Ovary (tissue), 9 donors: ENCODE data around the gene SERPINA1. TPM values are rescaled to one million over a fixed set of nuclear protein-coding genes. Genes with fewer than 3 reads are reported as not detected.

Source experiments
- DNase-seq, 5 donors: peaks; one replicate each; pipeline ENCODE4 v3.0.0-alpha.2; 2019 to 2020
- H3K27ac ChIP-seq, 2 donors: fragments of 200-600 bp; one replicate each; pipeline versions ENCODE4 v1.5.1 to v1.8.0; 2019 to 2022
- H3K27me3 ChIP-seq: fragments of 200-600 bp; one replicate; pipeline ENCODE4 v1.8.0; 2022
- H3K36me3 ChIP-seq: fragments of 200-600 bp; sonication (generic); one replicate; pipeline ENCODE4 v1.5.1; 2019
- H3K4me1 ChIP-seq: one replicate; pipeline ENCODE4 v1.8.1; 2013; ENCODE audit warnings: mild to moderate bottlenecking, moderate library complexity; ENCODE audit not compliant: insufficient read depth
- H3K4me3 ChIP-seq: fragments of 200-600 bp; sonication (generic); one replicate; pipeline ENCODE4 v1.5.1; 2017
- H3K9me3 ChIP-seq, 2 donors: fragments of 200-600 bp in 1 of 2; sonication (generic) in 1 of 2; one replicate each; pipeline versions ENCODE4 v1.5.1 to v1.8.1; 2013 to 2019; ENCODE audit warnings: mild to moderate bottlenecking in 1 of 2, moderate library complexity in 1 of 2
- EP300 ChIP-seq: sonication (generic); formaldehyde crosslinking; IDR thresholded peaks from one replicate; pipeline ENCODE4 v1.6.1; 2017; ENCODE audit warnings: antibody characterized with exemption
- POLR2A ChIP-seq: fragments of 450-650 bp; IDR thresholded peaks from one replicate; pipeline ENCODE4 v1.6.1; 2017; ENCODE audit warnings: antibody characterized with exemption, mild to moderate bottlenecking, moderate library complexity
- WGBS, 3 donors: extraction: QIAGEN DNeasy Blood & Tissue Kit in 1 of 3; methylation state at CpG; one replicate each; pipeline versions ENCODE4 v1.1.5 to v1.1.7; 2013 to 2017; 5-methylcytosine and 5-hydroxymethylcytosine counted together
- intact Hi-C, 4 donors: fragments of 100-400 bp; cut with DNase I; formaldehyde crosslinking; loops; one replicate each; pipeline versions ENCODE4 v1.11.0 to v1.15.1; 2022 to 2023
- polyA plus RNA-seq, 2 donors: library from polyadenylated mRNA; stranded (reverse); fragments of 200-250 nt in 1 of 2; fragments of 350-450 nt in 1 of 2; fragmentation: Illumina TruSeq in 1 of 2; extraction: RNeasy Lipid Tissue Mini Kit (QIAGEN cat#74804) in 1 of 2; gene quantifications; one replicate each; pipeline ENCODE4 v1.2.3, GENCODE V29; 2013 to 2014
- total RNA-seq, 7 donors: library from RNA; depleted of rRNA in 2 of 7; stranded (reverse); fragments of >200 nt in 2 of 7; fragmentation: NEBNext Ultra II Directional in 3 of 7; extraction: Animal tissue kit (Norgen Biotek cat#: 25700) in 3 of 7; gene quantifications; one replicate each; pipeline versions ENCODE4 v1.1.0 to v1.2.4, GENCODE V29; 2016 to 2023
- TF ChIP-seq, protein P1 (sequence below), 3 donors: fragments of 450-650 bp in 2 of 3; fragments of 200-600 bp in 1 of 3; IDR thresholded peaks; one replicate each; pipeline versions ENCODE4 v1.5.1 to v1.8.0; 2016 to 2022; ENCODE audit warnings: antibody characterized with exemption in 3 of 3, mild to moderate bottlenecking in 1 of 3
- donor health status: DM: no; HTN: no; CAD: no; lungs with moderate emphysema.
- donor health status: DM: no; HTN: no; CAD: no.
- donor health status: Bipolar disorder and iron deficiency.
- donor health status: DM: yes; HTN: yes; CAD: no.
- donor health status: DM: no; HTN: no; CAD: no.
- donor health status: DM: yes; HTN: yes; CAD: no.

SERPINA1 gene
- total and polyA plus RNA-seq, 9 donors = 1.2 to 25.7 (median 9.9) TPM

DNA sequence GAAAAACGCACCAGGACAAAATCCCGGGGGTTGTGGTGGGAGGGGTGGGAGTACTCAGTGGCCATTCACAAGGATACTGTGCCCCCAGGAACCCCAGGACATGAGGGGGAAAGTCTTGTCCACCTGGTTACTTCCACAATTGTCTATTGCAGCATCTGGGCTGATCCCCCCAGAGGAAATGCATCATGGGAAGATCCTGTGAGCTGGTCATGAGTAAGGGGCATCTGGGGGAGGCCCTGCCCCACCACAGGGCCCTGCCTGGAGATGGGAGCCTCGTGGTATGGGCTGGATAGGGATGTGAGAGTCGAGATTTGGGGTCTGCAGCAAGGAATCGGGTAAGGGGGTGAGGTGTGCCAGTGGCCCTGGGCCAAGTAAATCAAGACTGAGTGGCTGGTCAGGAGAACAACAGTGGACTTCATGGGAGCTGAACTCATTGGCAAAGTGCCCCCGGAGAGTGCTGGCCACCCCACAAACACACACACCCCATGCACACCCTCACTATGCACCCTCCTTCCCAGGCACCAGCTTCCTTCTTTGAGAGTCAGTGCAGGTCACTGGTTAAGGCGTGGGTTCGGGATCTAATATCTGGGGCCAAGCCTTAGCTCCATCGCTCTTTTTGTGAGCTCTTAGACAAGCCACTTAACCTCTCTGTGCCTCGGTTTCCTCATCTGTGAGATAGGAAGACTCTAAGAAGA is 3.0 kb upstream of the SERPINA1 start:
- Histone ChIP-seq H3K9me3 (no peaks in the 10 kb centered on the region), H3K27ac (no peak overlapping the region), H3K4me3 (no peak overlapping the region), H3K36me3 (no peaks in the 10 kb centered on the region), H3K27me3 (no peaks in the 10 kb centered on the region), H3K4me1 (no peaks in the 10 kb centered on the region)
- TF ChIP-seq POLR2A = no peak
- TF ChIP-seq, protein P1, sequence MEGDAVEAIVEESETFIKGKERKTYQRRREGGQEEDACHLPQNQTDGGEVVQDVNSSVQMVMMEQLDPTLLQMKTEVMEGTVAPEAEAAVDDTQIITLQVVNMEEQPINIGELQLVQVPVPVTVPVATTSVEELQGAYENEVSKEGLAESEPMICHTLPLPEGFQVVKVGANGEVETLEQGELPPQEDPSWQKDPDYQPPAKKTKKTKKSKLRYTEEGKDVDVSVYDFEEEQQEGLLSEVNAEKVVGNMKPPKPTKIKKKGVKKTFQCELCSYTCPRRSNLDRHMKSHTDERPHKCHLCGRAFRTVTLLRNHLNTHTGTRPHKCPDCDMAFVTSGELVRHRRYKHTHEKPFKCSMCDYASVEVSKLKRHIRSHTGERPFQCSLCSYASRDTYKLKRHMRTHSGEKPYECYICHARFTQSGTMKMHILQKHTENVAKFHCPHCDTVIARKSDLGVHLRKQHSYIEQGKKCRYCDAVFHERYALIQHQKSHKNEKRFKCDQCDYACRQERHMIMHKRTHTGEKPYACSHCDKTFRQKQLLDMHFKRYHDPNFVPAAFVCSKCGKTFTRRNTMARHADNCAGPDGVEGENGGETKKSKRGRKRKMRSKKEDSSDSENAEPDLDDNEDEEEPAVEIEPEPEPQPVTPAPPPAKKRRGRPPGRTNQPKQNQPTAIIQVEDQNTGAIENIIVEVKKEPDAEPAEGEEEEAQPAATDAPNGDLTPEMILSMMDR (IDR thresholded peaks at IDR 0.05) = no peak
- TF ChIP-seq EP300 = no peak
- intact Hi-C loops = loop anchor here in 1 of 4 donors (5.0 kb wide), 1 partner anchor 81 kb away; no protein-coding TSS in a partner anchor
- 77 to 84% (median 79%) methylated on average over 10 of the region's 10 CpGs for WGBS, 3 donors
- no peak for DNase-seq

GRCh38 chr14:94390372-94391086 is 2.1 kb upstream of the SERPINA1 start:
- WGBS, 3 donors = 45 to 51% (median 49%) methylated on average over 12 of the region's 12 CpGs
- no peaks in the 10 kb centered on the region for H3K9me3 ChIP-seq
- H3K36me3 ChIP-seq = no peaks in the 10 kb centered on the region
- peak in 1 of 5 donors; percentile 43 for DNase-seq
- no peaks in the 10 kb centered on the region for H3K27me3 ChIP-seq
- TF ChIP-seq, protein P1 (IDR thresholded peaks at IDR 0.05) = no peak
- no peak for TF ChIP-seq EP300
- no peak for TF ChIP-seq POLR2A
- no peak overlapping the region for H3K4me3 ChIP-seq
- no peak overlapping the region for H3K27ac ChIP-seq
- H3K4me1 ChIP-seq = no peaks in the 10 kb centered on the region
- intact Hi-C loops = loop anchor here in 1 of 4 donors (5.0 kb wide), 1 partner anchor 82 kb away; no protein-coding TSS in a partner anchor

- 78 to 85% (median 84%) methylated on average over 10 of the region's 10 CpGs for WGBS, 3 donors
- no peak for DNase-seq
- Histone ChIP-seq H3K9me3 (no peaks in the 10 kb centered on the region), H3K27ac (no peak overlapping the region), H3K36me3 (no peaks in the 10 kb centered on the region), H3K4me3 (no peak overlapping the region), H3K27me3 (no peaks in the 10 kb centered on the region), H3K4me1 (peaks cover 2% of the 10 kb centered on the region)
- intact Hi-C loops = loop anchor here in 1 of 4 donors (5.0 kb wide), 1 partner anchor 82 kb away; no protein-coding TSS in a partner anchor
- TF ChIP-seq, protein P1 (IDR thresholded peaks at IDR 0.05) = no peak
- TF ChIP-seq POLR2A = no peak
- TF ChIP-seq EP300 = no peak
Measured at GRCh38 chr14:94389731-94390371, 1.4 kb upstream of the SERPINA1 start.

DNA sequence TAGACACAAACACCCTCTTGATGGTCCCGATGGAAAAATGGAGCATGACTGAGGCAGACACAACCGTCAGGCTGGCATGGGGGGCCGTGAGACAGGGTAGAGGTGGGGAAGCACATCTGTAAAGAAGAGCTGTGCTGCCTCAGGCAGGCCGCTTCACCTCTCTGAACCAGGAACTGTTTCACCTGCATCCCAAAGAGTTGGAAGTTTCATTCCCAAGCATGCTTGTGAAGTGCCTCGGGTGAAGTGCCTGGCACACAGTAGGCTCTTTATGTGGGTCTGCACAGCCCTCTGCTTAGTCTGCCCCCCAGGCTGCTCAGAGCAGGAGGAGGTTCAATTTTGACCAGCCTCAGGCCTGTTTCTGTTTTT is 685 bp upstream of the SERPINA1 start:
- H3K9me3 ChIP-seq = no peaks in the 10 kb centered on the region
- H3K27ac ChIP-seq = no peak overlapping the region
- no peak overlapping the region for H3K4me3 ChIP-seq
- DNase-seq = no peak
- no peak for TF ChIP-seq EP300
- H3K36me3 ChIP-seq = no peaks in the 10 kb centered on the region
- peaks cover 5% of the 10 kb centered on the region for H3K4me1 ChIP-seq
- H3K27me3 ChIP-seq = no peaks in the 10 kb centered on the region
- 84 to 93% (median 88%) methylated on average over 5 of the region's 5 CpGs for WGBS, 3 donors
- intact Hi-C loops = no loop called here
